Measurements from ENCODE around the gene STXBP1. TPM values are rescaled to one million over a fixed set of nuclear protein-coding genes. Genes with fewer than 3 reads are reported as not detected.

STXBP1 gene
- total RNA-seq, 6 donors from 2014 or later: 44.6 to 124 (median 76.1) TPM

GRCh38 chr9:127650518-127650917 lies 38.4 kb downstream of the STXBP1 start:
- no peak overlapping the region for H3K4me3 ChIP-seq
- ATAC-seq (ENCODE audit: low FRiP score in 2 of 2) (no peak), DNase-seq (no peak)
- 79 to 87% methylated on average over 3 of the region's 3 CpGs for whole genome bisulfite sequencing, 2 donors
- H3K9me3 ChIP-seq: no peaks in the 10 kb centered on the region
- no peak overlapping the region for H3K27ac ChIP-seq
- H3K36me3 ChIP-seq: peaks cover 0 to 25% (median 7%) of the 10 kb centered on the region in 4 donors
- H3K27me3 ChIP-seq: no peaks in the 10 kb centered on the region
- TF ChIP-seq EP300 (IDR thresholded peaks at IDR 0.05) (no peak), POLR2A (IDR thresholded peaks at IDR 0.05) (no peak), POLR2AphosphoS5 (IDR thresholded peaks at IDR 0.05) (no peak)
- TF ChIP-seq, protein P1, sequence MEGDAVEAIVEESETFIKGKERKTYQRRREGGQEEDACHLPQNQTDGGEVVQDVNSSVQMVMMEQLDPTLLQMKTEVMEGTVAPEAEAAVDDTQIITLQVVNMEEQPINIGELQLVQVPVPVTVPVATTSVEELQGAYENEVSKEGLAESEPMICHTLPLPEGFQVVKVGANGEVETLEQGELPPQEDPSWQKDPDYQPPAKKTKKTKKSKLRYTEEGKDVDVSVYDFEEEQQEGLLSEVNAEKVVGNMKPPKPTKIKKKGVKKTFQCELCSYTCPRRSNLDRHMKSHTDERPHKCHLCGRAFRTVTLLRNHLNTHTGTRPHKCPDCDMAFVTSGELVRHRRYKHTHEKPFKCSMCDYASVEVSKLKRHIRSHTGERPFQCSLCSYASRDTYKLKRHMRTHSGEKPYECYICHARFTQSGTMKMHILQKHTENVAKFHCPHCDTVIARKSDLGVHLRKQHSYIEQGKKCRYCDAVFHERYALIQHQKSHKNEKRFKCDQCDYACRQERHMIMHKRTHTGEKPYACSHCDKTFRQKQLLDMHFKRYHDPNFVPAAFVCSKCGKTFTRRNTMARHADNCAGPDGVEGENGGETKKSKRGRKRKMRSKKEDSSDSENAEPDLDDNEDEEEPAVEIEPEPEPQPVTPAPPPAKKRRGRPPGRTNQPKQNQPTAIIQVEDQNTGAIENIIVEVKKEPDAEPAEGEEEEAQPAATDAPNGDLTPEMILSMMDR (IDR thresholded peaks at IDR 0.05): no peak
- peaks cover 0 to 12% (median 3%) of the 10 kb centered on the region in 4 donors for H3K4me1 ChIP-seq

- WGBS, 2 donors: 64 to 78% methylated on average over 9 of the region's 9 CpGs
- DNase-seq (peak in 1 of 2 donors; percentile 38), ATAC-seq (ENCODE audit: low FRiP score in 2 of 2) (no peak)
- Histone ChIP-seq H3K36me3 (peaks cover 0 to 29% (median 7%) of the 10 kb centered on the region in 4 donors), H3K9me3 (no peaks in the 10 kb centered on the region), H3K4me3 (no peak overlapping the region), H3K27me3 (no peaks in the 10 kb centered on the region), H3K27ac (no peak overlapping the region), H3K4me1 (peaks cover 0 to 12% (median 3%) of the 10 kb centered on the region in 4 donors)
- TF ChIP-seq EP300 (IDR thresholded peaks at IDR 0.05): no peak
- TF ChIP-seq, protein P1 (IDR thresholded peaks at IDR 0.05): no peak
- no peak for TF ChIP-seq POLR2AphosphoS5 (IDR thresholded peaks at IDR 0.05)
- no peak for TF ChIP-seq POLR2A (IDR thresholded peaks at IDR 0.05)
These were observed 39.9 kb downstream of the STXBP1 start for GRCh38 chr9:127651697-127652610.

DNA sequence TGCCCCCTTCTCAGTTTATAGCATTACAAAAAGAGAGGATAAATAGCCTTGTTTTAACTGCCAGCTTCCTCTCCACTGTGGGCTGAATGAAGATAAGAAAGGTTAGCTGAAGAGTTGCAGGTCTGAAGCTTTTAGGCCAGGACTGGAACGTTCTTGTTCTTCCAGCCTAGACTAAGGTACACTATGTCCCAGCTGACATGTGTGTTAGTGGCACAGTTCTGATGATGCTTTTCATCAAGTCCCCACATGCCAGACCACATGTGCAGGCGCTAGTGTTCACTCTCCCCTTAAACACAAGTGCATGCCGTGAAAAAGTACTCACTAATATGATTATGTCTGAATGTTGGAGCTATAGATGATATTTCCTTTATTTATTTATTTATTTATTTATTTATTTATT lies 40.7 kb downstream of the STXBP1 start:
- TF ChIP-seq POLR2A (IDR thresholded peaks at IDR 0.05): no peak
- no peak for TF ChIP-seq POLR2AphosphoS5 (IDR thresholded peaks at IDR 0.05)
- TF ChIP-seq, protein P1 (IDR thresholded peaks at IDR 0.05): no peak
- TF ChIP-seq EP300 (IDR thresholded peaks at IDR 0.05): no peak
- no peak overlapping the region for H3K4me3 ChIP-seq
- no peak overlapping the region for H3K27ac ChIP-seq
- DNase-seq (no peak), ATAC-seq (ENCODE audit: low FRiP score in 2 of 2) (no peak)
- H3K27me3 ChIP-seq: no peaks in the 10 kb centered on the region
- peaks cover 0 to 9% (median 3%) of the 10 kb centered on the region in 4 donors for H3K4me1 ChIP-seq
- peaks cover 0 to 29% (median 7%) of the 10 kb centered on the region in 4 donors for H3K36me3 ChIP-seq
- no peaks in the 10 kb centered on the region for H3K9me3 ChIP-seq
- 80 to 81% methylated on average over 3 of the region's 3 CpGs for WGBS, 2 donors

DNA sequence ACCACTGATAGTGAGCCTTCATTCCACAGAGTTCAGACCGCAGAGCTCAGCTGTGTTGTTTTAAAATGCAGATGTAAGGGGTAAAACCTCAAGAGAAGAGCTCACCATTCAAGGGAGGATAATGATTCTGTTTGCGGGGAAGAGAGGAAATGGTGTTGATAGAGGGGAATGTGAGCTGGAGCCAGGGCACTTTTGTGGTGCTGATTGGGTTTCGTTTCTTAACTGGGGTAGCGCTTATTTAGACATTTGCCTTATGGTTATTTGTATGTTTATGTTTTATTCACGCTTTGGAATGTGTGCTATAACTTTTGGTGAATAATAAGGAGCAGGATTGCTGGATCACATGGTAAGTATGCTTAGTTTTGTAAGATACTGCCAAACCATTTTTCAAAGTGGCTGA lies 42.5 kb downstream of the STXBP1 start:
- Histone ChIP-seq H3K36me3 (peaks cover 0 to 29% (median 7%) of the 10 kb centered on the region in 4 donors), H3K27me3 (no peaks in the 10 kb centered on the region), H3K9me3 (no peaks in the 10 kb centered on the region), H3K4me3 (no peak overlapping the region), H3K27ac (no peak overlapping the region), H3K4me1 (peaks cover 0 to 6% (median 2%) of the 10 kb centered on the region in 4 donors)
- no peak for DNase-seq
- TF ChIP-seq POLR2AphosphoS5 (IDR thresholded peaks at IDR 0.05): no peak
- TF ChIP-seq EP300 (IDR thresholded peaks at IDR 0.05): no peak
- TF ChIP-seq, protein P1 (IDR thresholded peaks at IDR 0.05): no peak
- TF ChIP-seq POLR2A (IDR thresholded peaks at IDR 0.05): no peak
- ATAC-seq (ENCODE audit: low FRiP score in 2 of 2): no peak
- 82 to 86% methylated on average over 5 of the region's 5 CpGs for WGBS, 2 donors
